ENCODE data around the gene SH3GL2. TPM values are rescaled to one million over a fixed set of nuclear protein-coding genes. Genes with fewer than 3 reads are reported as not detected.

Gene SH3GL2
- total and polyA plus RNA-seq, 9 donors, result 0.07 to 0.28 (median 0.10) TPM

DNA sequence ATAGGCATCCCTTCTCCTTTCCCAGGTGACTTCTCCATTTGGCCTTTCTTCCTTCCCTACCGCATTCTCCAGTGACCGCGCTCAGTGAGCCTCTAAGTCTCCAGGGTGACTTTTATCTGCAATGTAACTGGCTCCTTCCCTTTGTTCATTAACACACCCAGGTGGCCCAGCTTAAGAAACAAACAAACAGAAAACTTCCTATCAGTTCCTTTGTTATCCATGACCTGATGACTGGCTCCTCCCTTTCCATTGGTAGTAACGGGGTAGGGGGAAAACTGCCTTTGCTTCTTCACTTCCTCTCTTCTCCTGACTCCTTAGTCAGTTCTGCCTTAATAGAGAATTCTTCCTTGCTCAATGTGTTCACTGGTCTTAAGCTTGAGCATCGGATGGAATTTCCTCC is 7.0 kb upstream of the SH3GL2 start:
- no peak overlapping the region for H3K4me3 ChIP-seq (ENCODE audit: low read length)
- H3K36me3 ChIP-seq (ENCODE audit: control insufficient read depth, insufficient read depth, low read length), result no peaks in the 10 kb centered on the region
- WGBS (ENCODE audit: insufficient coverage), result 83% methylated on average over 3 of the region's 5 CpGs
- no peak overlapping the region for H3K27ac ChIP-seq (ENCODE audit: low read length)
- DNase-seq, result no peak
- H3K4me1 ChIP-seq (ENCODE audit: control insufficient read depth, insufficient read depth, low read length), result no peaks in the 10 kb centered on the region
- no peaks in the 10 kb centered on the region for H3K27me3 ChIP-seq (ENCODE audit: control insufficient read depth, insufficient read depth, low read length)
- H3K9me3 ChIP-seq (replicated peaks; ENCODE audit: control insufficient read depth, low read depth, low read length), result no peaks in the 10 kb centered on the region

GRCh38 chr9:17574342-17574741 is 4.5 kb upstream of the SH3GL2 start:
- no peaks in the 10 kb centered on the region for H3K36me3 ChIP-seq (ENCODE audit: control insufficient read depth, insufficient read depth, low read length)
- no peaks in the 10 kb centered on the region for H3K9me3 ChIP-seq (replicated peaks; ENCODE audit: control insufficient read depth, low read depth, low read length)
- no peak for DNase-seq
- no peak overlapping the region for H3K4me3 ChIP-seq (ENCODE audit: low read length)
- H3K27ac ChIP-seq (ENCODE audit: low read length), result no peak overlapping the region
- WGBS (ENCODE audit: insufficient coverage), result 75% methylated on average over 2 of the region's 2 CpGs
- H3K27me3 ChIP-seq (ENCODE audit: control insufficient read depth, insufficient read depth, low read length), result peaks cover 16% of the 10 kb centered on the region
- peaks cover 5% of the 10 kb centered on the region for H3K4me1 ChIP-seq (ENCODE audit: control insufficient read depth, insufficient read depth, low read length)

- Histone ChIP-seq H3K4me3 (ENCODE audit: low read length) (no peak overlapping the region), H3K4me1 (ENCODE audit: control insufficient read depth, insufficient read depth, low read length) (peaks cover 8% of the 10 kb centered on the region), H3K36me3 (ENCODE audit: control insufficient read depth, insufficient read depth, low read length) (no peaks in the 10 kb centered on the region), H3K9me3 (replicated peaks; ENCODE audit: control insufficient read depth, low read depth, low read length) (no peaks in the 10 kb centered on the region), H3K27ac (ENCODE audit: low read length) (no peak overlapping the region), H3K27me3 (ENCODE audit: control insufficient read depth, insufficient read depth, low read length) (peaks cover 32% of the 10 kb centered on the region)
- 1% methylated on average over 17 of the region's 17 CpGs for WGBS (ENCODE audit: insufficient coverage)
- DNase-seq, result no peak
These were observed 322 bp upstream of the SH3GL2 start for GRCh38 chr9:17578577-17578910.

- no peak for DNase-seq
- Histone ChIP-seq H3K4me3 (ENCODE audit: low read length) (no peak overlapping the region), H3K36me3 (ENCODE audit: control insufficient read depth, insufficient read depth, low read length) (no peaks in the 10 kb centered on the region), H3K9me3 (replicated peaks; ENCODE audit: control insufficient read depth, low read depth, low read length) (no peaks in the 10 kb centered on the region), H3K27me3 (ENCODE audit: control insufficient read depth, insufficient read depth, low read length) (peaks cover 32% of the 10 kb centered on the region), H3K27ac (ENCODE audit: low read length) (no peak overlapping the region), H3K4me1 (ENCODE audit: control insufficient read depth, insufficient read depth, low read length) (peaks cover 8% of the 10 kb centered on the region)
- WGBS (ENCODE audit: insufficient coverage), result no CpG with 5 or more reads among the region's 9 CpGs
These were observed 1.3 kb downstream of the SH3GL2 start for GRCh38 chr9:17580119-17580518.

DNA sequence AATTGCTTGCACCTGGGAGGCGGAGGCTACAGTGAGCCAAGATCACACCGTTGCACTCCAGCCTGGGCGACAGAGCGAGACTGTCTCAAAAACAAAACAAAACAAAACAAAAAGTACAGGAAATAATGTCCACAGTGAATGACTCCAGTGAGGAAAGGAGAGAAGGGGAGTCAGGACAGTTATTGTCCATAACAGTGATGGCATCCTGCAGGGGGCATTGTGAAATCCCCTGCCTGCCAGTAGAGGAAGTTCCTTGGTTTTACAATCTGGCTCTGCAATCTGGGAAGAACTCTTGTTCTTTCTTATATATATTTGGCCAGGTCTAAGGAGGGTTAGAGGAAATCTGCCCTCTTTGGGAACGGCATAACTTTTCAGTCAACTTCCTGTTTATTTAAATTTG is 8.2 kb downstream of the SH3GL2 start:
- no peak overlapping the region for H3K4me3 ChIP-seq (ENCODE audit: low read length)
- DNase-seq, result no peak
- no peaks in the 10 kb centered on the region for H3K27me3 ChIP-seq (ENCODE audit: control insufficient read depth, insufficient read depth, low read length)
- no peaks in the 10 kb centered on the region for H3K9me3 ChIP-seq (replicated peaks; ENCODE audit: control insufficient read depth, low read depth, low read length)
- H3K36me3 ChIP-seq (ENCODE audit: control insufficient read depth, insufficient read depth, low read length), result no peaks in the 10 kb centered on the region
- no peak overlapping the region for H3K27ac ChIP-seq (ENCODE audit: low read length)
- H3K4me1 ChIP-seq (ENCODE audit: control insufficient read depth, insufficient read depth, low read length), result no peaks in the 10 kb centered on the region
- no CpG with 5 or more reads among the region's 5 CpGs for WGBS (ENCODE audit: insufficient coverage)

- Histone ChIP-seq H3K4me3 (ENCODE audit: low read length) (no peak overlapping the region), H3K27me3 (ENCODE audit: control insufficient read depth, insufficient read depth, low read length) (no peaks in the 10 kb centered on the region), H3K9me3 (replicated peaks; ENCODE audit: control insufficient read depth, low read depth, low read length) (no peaks in the 10 kb centered on the region), H3K4me1 (ENCODE audit: control insufficient read depth, insufficient read depth, low read length) (no peaks in the 10 kb centered on the region), H3K36me3 (ENCODE audit: control insufficient read depth, insufficient read depth, low read length) (no peaks in the 10 kb centered on the region), H3K27ac (ENCODE audit: low read length) (no peak overlapping the region)
- no peak for DNase-seq
- no CpG with 5 or more reads among the region's 1 CpG for WGBS (ENCODE audit: insufficient coverage)
These were observed 9.5 kb downstream of the SH3GL2 start for GRCh38 chr9:17588395-17588794.

GRCh38 chr9:17588941-17589340 is 10.1 kb downstream of the SH3GL2 start:
- Histone ChIP-seq H3K27me3 (ENCODE audit: control insufficient read depth, insufficient read depth, low read length) (no peaks in the 10 kb centered on the region), H3K27ac (ENCODE audit: low read length) (no peak overlapping the region), H3K4me3 (ENCODE audit: low read length) (no peak overlapping the region), H3K4me1 (ENCODE audit: control insufficient read depth, insufficient read depth, low read length) (no peaks in the 10 kb centered on the region), H3K36me3 (ENCODE audit: control insufficient read depth, insufficient read depth, low read length) (no peaks in the 10 kb centered on the region), H3K9me3 (replicated peaks; ENCODE audit: control insufficient read depth, low read depth, low read length) (no peaks in the 10 kb centered on the region)
- no CpG with 5 or more reads among the region's 4 CpGs for WGBS (ENCODE audit: insufficient coverage)
- DNase-seq, result no peak

- H3K27me3 ChIP-seq (ENCODE audit: control insufficient read depth, insufficient read depth, low read length), result no peaks in the 10 kb centered on the region
- H3K27ac ChIP-seq (ENCODE audit: low read length), result no peak overlapping the region
- H3K4me3 ChIP-seq (ENCODE audit: low read length), result no peak overlapping the region
- WGBS (ENCODE audit: insufficient coverage), result 78% methylated on average over 5 of the region's 5 CpGs
- H3K4me1 ChIP-seq (ENCODE audit: control insufficient read depth, insufficient read depth, low read length), result no peaks in the 10 kb centered on the region
- no peaks in the 10 kb centered on the region for H3K9me3 ChIP-seq (replicated peaks; ENCODE audit: control insufficient read depth, low read depth, low read length)
- no peaks in the 10 kb centered on the region for H3K36me3 ChIP-seq (ENCODE audit: control insufficient read depth, insufficient read depth, low read length)
- DNase-seq, result no peak
These were observed 10.9 kb downstream of the SH3GL2 start for GRCh38 chr9:17589771-17590170.

GRCh38 chr9:17594961-17595360 is 16.1 kb downstream of the SH3GL2 start:
- Histone ChIP-seq H3K36me3 (ENCODE audit: control insufficient read depth, insufficient read depth, low read length) (no peaks in the 10 kb centered on the region), H3K9me3 (replicated peaks; ENCODE audit: control insufficient read depth, low read depth, low read length) (no peaks in the 10 kb centered on the region), H3K27ac (ENCODE audit: low read length) (no peak overlapping the region), H3K4me3 (ENCODE audit: low read length) (no peak overlapping the region), H3K27me3 (ENCODE audit: control insufficient read depth, insufficient read depth, low read length) (no peaks in the 10 kb centered on the region), H3K4me1 (ENCODE audit: control insufficient read depth, insufficient read depth, low read length) (no peaks in the 10 kb centered on the region)
- no peak for DNase-seq
- 88% methylated on average over 1 of the region's 3 CpGs for WGBS (ENCODE audit: insufficient coverage)

DNA sequence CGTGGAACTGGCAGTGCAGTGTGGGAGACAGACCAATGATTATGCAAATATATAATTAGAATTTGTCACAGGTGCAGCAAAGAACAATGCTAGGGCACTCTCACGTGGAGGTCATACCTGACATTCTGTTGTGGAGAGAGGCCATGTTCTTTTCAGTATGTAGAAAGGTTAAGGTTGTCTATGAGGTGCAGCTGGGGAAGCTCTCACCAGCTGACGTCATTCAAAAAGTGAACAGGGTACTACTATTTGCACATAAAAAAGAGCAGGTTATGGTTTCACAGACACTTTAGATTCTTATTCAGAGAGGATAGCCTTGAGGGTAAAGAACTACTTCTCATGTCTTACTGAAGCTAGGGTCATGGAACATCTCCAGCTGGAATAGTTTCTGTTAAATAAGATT is 19.1 kb downstream of the SH3GL2 start:
- Histone ChIP-seq H3K36me3 (ENCODE audit: control insufficient read depth, insufficient read depth, low read length) (no peaks in the 10 kb centered on the region), H3K4me1 (ENCODE audit: control insufficient read depth, insufficient read depth, low read length) (no peaks in the 10 kb centered on the region), H3K27ac (ENCODE audit: low read length) (no peak overlapping the region), H3K4me3 (ENCODE audit: low read length) (no peak overlapping the region), H3K9me3 (replicated peaks; ENCODE audit: control insufficient read depth, low read depth, low read length) (no peaks in the 10 kb centered on the region), H3K27me3 (ENCODE audit: control insufficient read depth, insufficient read depth, low read length) (no peaks in the 10 kb centered on the region)
- 80% methylated on average over 1 of the region's 3 CpGs for WGBS (ENCODE audit: insufficient coverage)
- DNase-seq, result no peak

DNA sequence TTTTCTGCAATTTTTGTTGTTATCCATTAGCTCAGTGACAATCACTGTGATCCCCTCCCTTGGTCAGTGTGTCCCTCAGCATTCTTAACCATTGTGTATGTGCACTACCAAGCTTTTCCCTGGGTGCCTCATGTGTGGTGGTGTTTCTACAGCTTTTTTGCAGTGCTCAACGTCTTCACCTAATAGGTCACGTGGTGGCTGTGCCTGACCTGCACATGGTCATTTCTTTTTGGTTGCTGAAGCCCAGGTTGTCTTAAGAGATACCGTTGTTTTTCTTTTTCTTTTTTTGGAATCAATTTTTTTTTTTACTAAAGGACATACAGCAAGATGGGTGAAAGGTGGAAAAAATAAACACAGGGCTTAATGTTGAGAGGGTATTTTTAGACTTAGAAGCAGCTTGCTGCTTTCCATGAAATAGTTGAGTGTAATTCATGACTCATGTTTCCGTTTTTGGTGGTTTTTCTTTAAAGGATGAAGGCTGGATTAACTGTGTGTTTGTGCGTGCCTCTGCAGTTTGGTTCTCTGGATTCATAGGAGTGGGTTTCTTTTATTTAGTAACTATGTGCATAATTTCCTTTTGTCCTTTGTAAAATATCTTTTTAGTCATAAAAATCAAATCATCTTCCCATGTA is 22.2 kb downstream of the SH3GL2 start:
- no peaks in the 10 kb centered on the region for H3K4me1 ChIP-seq (ENCODE audit: control insufficient read depth, insufficient read depth, low read length)
- no peak for DNase-seq
- no peak overlapping the region for H3K4me3 ChIP-seq (ENCODE audit: low read length)
- no peaks in the 10 kb centered on the region for H3K9me3 ChIP-seq (replicated peaks; ENCODE audit: control insufficient read depth, low read depth, low read length)
- WGBS (ENCODE audit: insufficient coverage), result 40% methylated on average over 2 of the region's 5 CpGs
- H3K36me3 ChIP-seq (ENCODE audit: control insufficient read depth, insufficient read depth, low read length), result no peaks in the 10 kb centered on the region
- no peaks in the 10 kb centered on the region for H3K27me3 ChIP-seq (ENCODE audit: control insufficient read depth, insufficient read depth, low read length)
- no peak overlapping the region for H3K27ac ChIP-seq (ENCODE audit: low read length)
